Measurements from ENCODE around the gene PLEKHM1.
A peak's percentile ranks its signal among the peaks of the same experiment; 100 is the strongest.

PLEKHM1 gene

DNA sequence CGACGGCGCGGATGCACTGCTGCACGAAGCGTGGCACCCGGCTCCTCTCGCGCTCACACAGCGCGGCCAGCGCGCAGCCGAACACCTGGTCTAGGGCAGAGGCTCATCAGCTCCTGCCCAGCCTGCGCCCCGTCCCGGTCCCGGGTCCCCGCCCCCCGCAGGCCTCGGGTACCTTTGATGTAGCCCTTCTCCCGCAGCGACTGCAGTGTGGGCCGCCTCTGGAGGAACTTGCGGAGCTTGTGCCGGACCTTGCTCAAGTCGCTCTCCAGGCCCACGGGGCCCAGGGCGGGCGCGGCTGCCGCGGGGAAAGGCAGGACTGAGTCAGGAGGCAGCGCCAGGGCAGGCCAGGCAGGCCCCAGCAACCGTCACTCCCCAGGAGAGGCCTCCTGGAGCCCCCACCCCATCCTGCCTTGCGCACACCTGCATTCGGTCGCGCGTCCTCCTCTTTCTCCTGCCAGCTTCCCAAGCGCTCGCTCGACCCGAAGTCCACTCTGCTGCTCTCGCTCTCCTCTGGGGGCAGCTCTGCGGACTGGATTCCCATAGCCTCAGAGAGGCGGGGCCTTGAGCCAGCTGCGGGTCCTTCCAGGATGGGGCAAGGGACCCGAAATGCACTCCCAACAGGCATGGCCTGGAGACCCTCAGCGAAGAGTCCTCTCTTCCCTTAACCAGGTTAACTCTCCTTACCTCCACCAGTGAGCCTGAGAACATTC is 93.9 kb downstream of the PLEKHM1 start:
- DNase-seq, result no peak

DNA sequence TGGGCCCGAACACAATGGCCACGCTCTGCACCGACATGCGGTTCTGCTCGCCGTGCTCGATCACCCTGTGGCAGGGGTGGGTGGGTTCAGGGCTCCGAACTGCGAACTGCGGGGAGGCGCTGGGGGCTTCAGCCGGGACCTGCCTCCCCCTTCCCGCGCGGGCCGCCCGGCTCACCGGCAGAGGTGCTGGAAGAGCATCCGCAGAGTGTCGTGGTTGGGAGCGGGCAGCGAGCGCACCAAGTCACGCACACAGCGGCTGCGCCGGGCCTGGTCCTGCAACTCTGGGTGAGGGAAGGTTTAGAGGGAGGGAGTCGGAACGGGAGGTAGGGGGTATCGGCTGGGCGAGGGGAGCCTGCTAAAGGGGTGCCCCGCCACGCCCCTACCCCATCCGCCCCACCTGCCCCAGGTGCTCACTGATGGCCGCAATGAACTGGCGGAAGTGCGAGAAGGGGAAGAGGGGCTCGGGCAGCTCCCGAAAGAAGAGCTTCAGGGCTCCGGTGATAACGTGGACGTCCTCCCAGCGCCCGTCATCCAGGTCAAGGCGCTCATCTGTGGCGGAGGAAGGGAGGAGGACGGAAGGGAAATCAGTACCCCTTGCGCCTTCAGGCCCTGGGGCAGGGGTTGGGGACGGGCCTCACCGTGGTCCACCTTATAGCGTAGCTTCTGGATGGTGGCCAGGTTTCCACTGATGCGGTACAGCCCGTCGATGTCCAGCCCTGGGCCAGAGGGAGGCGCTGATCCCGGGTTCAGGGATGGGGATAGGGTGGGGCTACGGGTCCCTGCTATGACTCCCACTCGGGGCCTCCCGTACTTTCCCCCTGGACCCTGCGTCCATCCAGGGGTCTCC is 94.7 kb downstream of the PLEKHM1 start:
- DNase-seq, result no peak

DNA sequence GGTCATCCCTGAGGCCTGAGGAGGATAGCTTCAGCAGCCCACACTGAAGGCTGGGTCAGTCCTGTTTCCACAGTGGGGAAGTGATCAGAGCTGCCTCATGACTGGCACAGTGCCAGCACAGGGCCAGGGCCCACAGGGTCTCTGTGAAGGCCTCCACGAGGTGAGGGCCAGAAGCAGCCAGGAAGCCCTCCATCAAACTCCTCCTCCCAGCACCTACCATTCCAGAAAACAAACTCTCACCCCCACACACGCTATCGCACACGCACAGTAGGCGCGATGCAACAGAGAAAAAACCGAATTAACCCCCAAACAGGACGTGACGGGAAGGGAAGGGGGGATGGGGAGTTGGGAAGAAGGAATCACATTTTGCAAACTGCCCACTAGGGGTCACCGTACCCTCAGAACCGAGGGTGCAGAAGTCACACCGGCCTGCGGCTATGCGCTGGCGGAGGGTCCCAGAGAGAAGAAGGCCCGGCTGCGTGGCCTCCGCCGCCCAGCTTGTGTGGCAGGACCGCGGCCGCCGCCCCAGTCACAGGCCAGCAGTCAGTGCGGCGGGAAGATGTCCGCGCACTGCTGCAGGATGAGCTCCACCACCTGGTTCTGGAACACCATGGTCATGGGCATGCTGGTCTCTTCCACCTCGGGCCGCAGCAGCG is 95.5 kb downstream of the PLEKHM1 start:
- DNase-seq, result peak; percentile 41

DNA sequence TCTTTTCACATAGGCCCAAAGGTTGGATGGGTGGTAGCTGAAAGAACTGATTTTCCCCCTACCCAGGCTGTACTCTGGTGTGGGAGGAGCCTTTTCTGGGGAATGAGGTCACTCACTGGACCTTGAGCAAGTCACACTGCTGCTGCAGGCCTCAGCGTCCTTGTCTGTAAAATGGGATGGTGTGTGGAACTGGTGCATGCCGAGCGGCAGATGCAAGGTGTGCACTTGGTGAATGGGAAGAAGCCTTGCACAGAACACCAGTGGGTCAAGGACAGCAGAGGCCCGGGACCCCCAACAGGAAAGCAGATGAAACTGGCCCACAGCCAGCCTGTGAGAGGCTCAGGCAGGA is 96.0 kb downstream of the PLEKHM1 start:
- no peak for DNase-seq

DNA sequence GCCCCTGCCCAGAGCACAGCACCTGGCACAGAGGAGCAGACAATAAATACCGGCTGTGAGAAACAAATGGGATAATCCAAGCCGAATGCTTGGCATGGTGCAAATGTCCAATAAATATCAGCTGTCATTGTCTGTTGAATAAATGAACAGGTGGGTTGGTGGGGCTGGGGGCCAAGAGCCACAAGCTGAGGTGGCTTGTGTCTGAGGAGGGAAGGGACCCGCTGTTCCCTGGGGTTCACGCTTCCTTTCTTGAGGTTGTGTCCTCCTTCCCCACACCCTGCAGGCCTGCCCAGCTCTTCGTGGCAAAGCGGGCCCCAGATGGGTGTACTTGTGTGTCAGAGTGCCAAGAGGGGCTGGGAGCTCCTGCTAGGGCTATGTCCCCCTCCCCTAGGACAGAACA is 96.4 kb downstream of the PLEKHM1 start:
- no peak for DNase-seq

DNA sequence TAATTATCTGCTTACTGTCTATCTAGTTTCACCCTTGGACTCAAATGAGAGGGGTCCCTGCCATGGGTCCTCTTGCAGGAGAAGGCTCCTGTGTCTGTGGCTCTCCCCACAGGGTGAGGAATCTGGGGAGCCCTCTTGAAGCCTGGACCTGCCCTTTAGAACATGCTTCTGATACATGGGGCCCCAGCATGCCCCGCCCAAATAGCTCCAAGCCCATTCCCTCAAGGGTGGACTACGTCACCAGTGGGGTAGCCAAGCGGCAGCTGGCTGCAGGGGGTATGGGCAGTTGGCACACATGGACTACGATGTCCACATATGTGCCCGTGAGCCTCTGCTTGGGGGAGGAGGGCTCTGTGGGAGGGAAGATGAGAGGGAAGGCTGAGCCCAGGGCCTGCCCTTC is 97.1 kb downstream of the PLEKHM1 start:
- no peak for DNase-seq

DNA sequence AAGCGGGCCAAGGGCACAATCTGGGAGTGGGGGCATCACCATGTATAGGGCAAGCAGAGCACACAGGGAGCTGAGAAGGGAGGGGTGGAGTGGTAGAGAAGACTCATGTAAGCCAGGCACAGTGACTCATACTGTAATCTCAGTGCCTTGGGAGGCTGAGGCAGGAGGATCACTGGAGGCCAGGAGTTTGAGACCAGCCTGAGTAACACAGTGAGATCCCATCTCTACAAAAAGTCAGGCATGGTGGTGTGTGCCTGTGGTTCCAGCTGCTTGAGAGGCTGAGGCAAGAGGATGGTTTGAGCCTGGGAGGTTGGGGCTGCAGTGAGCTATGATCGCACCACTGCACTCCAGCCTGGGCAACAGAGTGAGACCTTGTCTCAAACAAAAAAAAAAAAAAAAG is 98.6 kb downstream of the PLEKHM1 start:
- no peak for DNase-seq

DNA sequence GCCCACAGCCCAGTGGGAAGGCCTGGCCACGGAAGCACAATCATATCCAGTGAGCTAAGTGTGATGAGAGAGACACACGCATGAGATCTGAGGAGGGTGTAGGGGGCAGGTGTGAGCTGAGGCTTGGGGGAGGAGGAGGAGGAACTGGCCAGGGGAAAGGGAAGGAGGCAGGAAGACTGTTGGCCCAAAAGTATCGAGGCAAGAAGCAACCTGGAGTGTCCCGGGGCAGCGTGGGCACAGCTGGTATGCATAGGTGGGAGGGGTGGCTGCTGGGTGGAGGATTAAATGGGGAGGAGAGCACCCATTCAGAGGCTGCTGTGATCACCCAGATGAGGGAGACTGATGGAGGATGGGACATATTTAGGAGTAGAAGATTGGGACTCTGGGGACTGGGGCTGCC is 99.2 kb downstream of the PLEKHM1 start:
- no peak for DNase-seq

DNA sequence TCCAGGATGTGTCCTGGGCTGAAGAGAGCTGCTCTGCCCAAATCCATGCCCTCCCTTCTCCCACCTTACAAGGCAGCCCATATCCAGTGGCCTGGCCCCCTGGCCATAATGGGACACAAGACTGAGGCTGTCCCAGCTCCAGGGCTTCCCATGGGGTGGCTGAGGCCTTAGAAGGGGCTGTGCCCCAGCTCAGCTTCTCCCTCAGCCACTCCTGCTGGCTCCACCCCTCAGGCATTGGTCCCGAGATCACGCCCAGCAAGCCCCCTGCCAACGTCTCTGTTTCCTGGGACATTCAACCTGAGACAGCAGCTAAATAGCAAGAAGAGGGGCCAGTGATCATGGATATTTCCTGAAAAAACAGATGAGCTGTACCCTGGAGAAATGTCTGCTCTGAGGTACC is 101.2 kb downstream of the PLEKHM1 start:
- no peak for DNase-seq

DNA sequence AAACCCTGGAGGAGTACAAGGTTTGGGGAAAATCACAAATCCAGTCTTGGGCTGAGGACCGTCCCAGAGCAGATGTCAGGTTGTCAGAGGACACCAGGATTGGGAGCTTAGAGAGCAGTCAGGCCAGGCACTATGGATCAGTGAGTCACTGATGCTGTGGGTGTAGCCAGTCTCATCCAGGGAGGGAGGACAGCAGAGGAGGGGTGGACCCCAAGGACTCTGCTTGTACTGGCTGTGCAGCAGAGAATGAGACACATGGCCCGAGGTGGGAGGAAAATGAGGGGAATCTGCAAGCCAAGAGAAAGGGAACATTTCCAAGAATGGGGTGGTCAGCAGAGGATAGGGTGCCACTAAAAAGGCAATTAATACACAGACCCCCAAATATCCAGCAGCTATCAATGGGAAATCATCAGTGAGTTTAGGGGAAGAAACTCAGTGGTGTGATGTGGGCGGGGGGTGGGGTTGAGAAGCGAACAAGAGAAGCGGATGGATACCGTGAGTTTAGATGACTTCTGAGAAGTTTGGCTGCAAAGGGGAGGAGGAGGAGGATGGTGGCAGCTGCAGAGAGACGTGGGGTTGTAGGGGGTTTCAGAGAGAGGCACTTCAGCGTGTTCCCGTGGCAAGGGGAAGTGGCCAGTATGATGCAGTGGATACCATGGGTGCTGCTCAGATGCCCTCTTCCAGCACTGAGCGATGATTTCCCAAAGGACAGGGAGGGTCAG is 101.8 kb downstream of the PLEKHM1 start:
- no peak for DNase-seq

DNA sequence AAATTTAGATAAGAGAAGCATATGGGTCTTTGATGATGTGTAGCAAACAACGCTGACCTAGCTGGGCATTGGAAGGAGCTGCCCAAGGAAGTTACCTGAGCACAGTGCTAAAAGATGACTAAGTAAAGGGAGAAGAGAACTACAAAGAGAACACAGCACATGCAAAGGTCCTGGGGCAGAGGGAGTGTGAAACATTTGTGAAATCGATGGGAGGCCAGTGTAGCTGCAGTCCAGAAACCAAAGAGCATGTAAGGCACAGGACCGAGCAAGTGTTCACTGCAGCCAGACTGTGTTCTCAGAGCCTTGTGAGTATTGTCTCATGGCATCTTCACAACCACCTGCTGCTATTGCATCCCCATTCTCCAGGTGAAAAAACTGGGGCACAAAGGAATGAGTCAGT is 102.8 kb downstream of the PLEKHM1 start:
- DNase-seq, result no peak

DNA sequence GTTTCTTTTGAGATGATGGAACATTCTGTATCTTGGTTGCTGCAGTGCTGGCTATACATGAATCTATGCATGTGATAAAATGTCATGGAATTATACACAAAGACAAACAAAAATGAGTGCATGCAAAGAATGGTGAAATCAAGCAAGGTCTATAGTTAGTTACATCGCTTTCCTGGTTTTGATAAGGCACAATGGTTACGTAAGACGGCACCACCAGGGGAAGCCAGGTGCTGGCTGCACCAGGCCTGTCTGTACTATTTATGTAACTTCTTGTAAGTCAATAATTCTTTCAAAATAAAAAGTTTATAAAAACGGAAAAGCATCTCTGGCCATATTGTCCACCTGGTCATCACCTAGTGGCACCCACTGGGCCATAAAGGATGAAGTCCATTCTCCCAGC is 104.3 kb downstream of the PLEKHM1 start:
- no peak for DNase-seq
